NCI-H748 treated with DMSO at 0.1 percent for 48 hours (cell line): ENCODE data around the gene SH3PXD2B.
"Not testable (repeated sequence)": the region's sequence is repeated elsewhere in the genome, so short reads cannot be mapped to it uniquely, and the experiment has no call there.

Experiments
- DNase-seq: peaks from one replicate; lab custom pipeline; 2025; lab: John Stamatoyannopoulos, UW

The SH3PXD2B gene

GRCh38 chr5:172368699-172369098, 85.6 kb downstream of the SH3PXD2B start:
- DNase-seq = not testable (repeated sequence)

DNA sequence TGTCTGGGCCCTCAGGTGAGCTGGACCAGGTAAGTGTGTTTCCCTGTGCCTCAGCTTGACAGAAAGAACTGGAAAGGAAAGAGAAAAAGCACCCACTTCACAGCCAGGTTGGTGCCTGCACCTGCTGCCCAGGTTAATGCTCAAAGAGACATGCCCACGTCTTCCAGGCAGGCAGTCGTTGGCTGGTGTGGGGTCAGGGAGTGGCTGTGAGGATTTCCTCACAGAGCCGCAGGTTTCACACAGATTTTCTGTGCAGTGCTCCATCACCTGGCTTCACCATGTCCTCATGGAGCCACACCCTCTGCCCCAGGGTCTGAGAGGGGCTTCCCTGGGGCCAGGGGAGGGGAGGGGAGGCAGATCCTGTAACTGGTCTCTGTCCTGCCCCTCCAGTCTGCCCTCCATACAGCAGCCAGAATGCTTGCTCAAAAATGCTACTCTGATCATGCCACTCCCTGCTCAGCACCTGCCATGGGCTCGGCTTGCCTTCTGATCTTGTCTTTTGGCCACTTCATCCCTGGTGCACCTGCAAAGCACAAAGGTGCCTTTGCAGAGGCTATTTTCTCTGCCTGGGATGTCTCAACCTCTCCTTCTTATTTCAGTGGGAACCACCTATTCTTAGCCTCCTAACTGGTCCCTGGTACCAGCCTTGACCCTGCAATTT, 88.2 kb downstream of the SH3PXD2B start:
- no peak for DNase-seq

DNA sequence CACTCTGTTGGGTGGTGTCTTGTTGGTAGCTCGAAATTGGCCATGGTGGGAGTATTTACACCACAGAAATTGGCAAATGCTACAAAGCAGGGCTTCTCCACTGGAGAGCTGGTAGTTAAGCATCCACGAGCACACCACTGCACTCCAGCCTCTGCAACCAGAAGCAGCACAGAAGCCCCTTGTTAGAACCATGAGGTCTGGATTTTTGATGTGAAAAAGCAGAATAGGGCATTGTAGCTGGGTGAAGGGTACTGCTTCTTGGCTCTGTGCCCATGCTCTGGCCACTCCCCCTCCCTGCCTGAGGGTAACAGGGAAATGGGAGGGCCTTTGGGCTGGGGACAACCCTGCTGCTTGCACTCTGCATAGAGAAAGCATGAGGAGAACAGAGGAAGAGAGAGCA, 89.6 kb downstream of the SH3PXD2B start:
- no peak for DNase-seq

DNA sequence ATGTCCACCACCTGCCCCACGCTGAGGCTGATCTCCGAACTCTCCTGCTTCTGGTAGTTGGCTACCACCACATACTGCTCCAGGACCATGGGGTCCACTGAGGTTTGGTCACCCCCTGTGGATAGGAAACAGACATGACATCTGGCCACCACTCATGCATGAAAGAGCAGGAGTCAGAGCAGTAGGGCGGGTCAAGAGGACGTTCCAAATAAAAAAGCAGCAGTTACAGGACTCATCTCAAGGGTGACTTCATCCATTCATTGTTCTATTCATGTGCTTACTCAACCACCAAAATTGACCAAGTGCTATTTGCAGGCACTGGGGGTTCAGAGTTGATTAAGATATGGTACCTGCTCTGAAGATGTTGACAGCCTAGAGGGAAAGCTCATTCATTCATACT, 91.6 kb downstream of the SH3PXD2B start:
- DNase-seq = no peak

DNA sequence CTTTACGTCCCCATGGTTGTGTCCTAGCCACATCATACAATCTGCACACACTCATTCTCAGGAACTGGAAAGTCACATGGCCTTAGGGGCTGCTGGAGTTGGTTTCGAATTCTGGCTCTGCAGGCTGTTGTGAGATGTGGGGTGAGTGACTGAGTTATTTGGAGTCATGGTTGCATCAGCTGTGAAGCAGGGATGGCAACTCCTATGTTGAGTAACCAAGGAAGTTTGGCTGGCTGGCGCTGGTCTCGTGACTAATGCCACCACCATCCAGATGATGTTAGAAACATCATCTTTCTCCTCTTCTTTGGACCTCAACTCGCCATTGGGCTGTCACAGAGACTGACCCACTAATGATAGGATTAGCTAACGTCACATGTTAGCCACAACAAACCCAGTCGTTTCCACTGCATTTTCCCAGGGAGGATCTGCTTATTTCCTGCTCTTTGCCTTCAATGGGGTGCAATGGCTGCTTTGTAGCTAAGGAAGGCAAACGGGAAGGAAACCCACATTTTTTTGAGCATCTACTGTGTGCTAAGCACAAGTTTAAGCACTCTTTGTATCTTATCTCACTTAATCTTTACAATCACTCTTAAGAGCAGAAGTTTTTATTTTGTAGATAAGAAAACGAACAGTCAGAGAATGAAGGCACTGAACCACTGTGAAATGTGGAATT, 92.6 kb downstream of the SH3PXD2B start:
- no peak for DNase-seq

DNA sequence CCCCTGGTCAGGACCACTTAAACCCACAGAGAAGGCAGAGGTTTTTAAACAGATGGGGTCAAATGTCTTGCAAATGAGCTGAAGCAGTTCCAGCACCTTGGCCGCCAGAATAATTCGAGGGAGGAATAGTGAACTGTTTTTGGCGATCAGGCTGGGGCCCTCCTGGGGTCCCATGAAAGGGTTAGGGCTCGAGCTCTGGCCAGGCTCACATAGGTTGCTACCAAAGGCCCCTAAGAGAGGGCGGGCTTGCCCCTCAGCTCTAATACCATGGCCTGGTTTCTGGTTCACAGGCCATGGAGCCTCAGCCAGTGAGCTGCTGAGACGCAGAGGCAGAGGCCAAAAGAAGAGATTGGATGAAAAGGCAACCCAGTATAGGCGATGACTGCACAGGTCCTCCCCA, 96.0 kb downstream of the SH3PXD2B start:
- DNase-seq = no peak

DNA sequence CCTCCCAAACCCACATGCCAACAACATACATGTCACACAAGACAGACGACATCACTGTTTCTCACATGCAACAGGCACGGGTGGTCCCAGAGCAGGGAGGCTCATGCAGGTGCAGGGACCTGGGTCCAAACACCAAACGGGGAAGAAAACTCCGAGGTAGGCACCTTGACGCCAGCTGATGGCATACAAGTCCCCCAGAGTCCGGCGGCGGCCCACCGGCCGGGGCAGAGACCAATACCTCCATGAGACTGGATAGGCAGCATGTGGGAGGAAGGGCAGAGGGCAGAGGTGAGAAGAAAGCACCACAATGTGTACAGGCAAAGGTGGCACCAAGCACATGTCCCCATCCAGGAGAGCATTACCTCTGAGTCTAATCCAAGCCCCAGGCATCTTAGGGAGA, 97.8 kb downstream of the SH3PXD2B start:
- DNase-seq = no peak

DNA sequence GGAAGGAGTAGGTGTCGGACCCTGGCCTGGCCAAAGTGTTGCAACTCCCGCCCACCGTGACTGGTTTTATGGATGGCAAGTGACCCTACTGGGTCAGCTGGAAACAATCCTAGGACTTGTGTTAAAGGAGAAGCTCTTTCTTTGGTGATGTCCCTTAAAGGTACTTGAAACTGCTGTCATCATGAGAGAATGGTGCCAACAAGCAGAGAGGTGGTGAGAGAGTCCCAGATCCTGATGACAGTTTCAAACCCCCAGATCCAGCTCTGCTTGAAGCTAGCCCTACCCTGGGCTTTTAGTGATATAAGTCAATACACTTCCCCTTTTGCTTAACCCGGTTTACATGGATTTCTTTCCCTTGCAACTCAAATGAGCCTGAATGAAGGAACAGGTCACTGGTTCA, 98.3 kb downstream of the SH3PXD2B start:
- DNase-seq = no peak

DNA sequence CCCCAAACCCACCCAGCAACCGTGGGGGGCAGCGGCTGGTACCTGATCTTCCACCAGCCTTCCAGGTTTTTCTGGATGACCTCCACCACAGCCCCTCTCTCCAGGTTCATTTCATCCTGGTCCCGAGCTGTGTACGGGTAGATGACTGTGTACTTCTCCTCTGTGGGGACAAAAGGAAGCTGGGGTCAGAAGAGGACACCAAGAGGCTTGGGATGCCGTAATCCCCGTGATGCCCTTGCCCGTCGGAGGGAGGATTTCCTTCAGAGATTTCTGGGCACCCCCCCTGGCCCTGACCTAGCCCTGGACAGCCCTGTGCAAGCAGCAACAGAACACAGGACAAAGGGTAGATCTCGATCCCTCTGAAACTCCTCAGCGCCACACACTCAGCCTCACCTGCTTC, 100.5 kb downstream of the SH3PXD2B start:
- DNase-seq = no peak

GRCh38 chr5:172353271-172353812, 101.0 kb downstream of the SH3PXD2B start:
- DNase-seq = no peak

DNA sequence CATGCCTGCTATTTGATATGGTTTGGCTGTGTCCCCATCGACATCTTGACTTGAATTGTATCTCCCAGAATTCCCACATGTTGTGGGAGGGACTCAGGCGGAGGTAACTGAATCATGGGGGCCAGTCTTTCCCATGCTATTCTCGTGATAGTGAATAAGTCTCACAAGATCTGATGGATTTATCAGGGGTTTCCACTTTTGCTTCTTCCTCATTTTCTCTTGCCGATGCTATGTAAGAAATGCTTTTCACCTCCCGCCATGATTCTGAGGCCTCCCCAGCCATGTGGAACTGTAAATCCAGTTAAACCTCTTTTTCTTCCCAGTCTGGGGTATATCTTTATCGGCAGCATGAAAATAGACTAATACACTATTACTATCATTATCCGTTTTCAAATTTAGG, 101.8 kb downstream of the SH3PXD2B start:
- DNase-seq = not testable (repeated sequence)

DNA sequence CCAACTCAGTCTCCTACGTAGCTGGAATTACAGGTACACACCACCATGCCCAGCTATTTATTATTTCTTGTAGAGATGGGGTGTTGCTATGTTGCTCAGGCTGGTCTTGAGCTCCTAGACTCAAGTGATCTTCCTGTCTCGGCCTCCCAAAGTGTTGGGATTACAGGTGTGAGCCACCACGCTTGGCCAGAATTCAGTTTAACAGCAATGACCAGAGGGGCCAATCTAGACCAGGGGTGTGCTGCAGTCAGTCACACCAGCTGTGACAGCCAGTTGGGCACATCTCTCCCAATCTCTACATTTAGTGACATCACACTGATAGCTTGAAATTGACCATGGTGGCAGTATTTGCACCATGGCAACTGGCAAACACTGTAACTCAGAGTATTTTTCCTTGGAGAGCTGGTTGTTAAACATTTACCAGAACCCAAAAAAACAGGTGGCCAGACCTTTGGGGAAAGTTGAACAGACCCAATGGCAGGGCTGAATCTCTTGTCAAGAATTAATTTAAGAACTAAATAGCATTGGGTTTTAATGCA, 103.0 kb downstream of the SH3PXD2B start:
- DNase-seq = no peak

- no peak for DNase-seq
These were observed 103.8 kb downstream of the SH3PXD2B start for GRCh38 chr5:172350212-172351181.

DNA sequence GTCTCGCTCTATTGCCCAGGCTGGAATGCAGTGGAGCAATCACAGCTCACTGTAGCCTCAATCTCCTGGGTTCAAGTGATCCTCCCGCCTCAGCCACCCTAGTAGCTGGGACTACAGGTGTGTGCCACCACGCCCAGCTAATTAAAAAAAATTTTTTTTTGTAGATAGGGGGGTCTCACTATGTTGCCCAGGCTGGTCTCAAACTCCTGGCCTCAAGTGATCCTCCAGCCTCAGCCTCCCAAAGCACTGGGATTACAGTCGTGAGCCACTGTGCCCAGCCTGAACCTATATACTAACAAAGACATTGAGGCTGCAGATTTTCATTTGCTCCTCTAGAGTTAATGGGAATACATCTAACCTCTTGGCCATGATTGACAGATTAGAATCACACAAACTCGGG, 105.6 kb downstream of the SH3PXD2B start:
- not testable (repeated sequence) for DNase-seq

- DNase-seq = no peak
These were observed 106.2 kb downstream of the SH3PXD2B start for GRCh38 chr5:172348084-172348483.

DNA sequence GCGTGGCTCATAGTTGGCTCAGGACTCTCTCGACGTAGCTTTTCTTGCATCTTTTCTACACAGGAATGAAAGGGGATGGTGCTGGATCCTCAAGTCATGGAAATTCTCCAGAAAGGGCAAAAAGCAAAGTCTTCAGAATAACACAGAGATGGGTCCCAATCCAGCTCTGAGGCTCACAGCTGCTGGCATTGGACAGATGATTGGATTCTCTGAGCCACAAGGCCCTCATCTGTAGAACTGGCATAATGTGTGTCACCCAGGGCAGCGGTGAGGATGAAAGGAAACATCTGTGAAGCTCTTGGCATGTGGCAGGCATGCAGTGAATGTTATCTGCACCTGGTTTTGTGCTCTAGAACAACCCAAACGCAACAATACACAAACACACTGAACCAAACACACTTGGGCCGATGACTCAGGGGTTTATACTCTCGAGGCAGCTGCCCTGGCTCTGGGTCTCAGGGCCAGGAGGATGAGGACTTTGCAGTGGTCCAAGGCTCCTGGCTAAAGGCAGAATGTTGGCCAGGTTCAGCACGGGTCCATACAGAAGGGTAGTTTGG, 106.8 kb downstream of the SH3PXD2B start:
- DNase-seq = no peak

DNA sequence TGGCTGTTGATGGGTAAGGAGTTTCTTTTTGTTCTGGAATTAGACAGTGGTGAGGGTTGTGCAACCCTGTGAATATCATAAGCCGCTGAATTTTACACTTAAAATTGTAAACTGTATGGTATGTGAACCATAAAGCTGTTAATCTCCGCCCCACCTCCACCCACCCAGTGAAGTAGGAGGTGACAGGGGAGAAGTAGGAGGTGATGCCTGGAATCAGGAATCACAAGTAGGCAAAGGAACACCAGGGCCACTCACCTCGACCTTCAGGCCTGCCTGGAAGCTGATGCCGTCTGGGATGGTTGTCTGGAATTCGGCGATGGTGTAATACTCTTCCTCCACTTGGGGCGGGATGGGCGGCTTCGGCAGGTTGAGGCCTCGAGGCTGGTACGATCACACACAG, 108.4 kb downstream of the SH3PXD2B start:
- no peak for DNase-seq

DNA sequence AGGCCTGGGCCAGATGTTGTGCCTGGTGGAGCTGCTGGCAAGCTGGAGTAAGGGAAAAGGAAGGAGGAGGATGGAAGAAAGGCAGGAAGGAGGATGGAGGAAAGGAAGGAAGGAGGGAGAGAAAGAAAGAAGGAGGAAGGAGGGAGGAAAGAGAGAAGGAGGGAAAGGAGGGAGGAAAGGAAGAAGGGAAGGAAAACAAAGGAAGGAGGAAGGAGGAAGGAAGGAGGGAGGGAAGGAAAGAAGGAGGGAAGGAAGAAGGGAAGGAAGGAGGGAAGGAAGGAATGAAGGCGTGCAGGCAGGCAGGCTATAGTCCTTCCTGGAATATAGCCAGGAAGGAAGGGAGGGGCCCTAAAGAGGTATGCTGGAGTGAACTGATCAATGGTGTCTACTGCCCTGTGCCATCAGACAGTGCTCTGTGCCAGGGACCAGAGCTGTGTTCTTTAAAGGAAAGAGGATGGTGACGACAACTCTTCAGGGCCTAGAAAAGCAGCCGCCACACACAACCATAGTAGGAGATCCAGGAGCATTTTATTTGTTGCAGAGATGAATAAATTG, 109.4 kb downstream of the SH3PXD2B start:
- no peak for DNase-seq

- DNase-seq = no peak
These were observed 110.6 kb downstream of the SH3PXD2B start for GRCh38 chr5:172343741-172344140.

DNA sequence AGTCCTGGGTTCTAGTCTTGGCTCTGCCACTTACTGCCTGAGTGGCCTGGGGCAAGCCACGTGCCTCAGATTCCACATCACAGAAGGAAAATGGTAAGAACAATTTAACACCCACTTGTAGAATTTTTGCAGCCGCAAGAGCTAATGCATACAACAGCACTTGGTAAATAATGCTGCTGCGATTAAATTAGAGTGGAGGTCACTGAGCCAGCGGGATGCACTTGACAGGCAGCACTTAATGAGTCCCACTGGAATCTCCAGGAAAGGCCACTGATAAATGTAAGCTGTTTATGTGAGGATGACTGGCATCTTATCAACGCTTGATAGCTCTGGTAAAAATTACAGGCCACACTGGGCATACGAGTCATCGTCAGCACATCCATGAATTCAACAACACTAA, 111.4 kb downstream of the SH3PXD2B start:
- no peak for DNase-seq
